Fibroblast of lung (primary cell): ENCODE measurements around the gene SAA1. TPM values are rescaled to one million over a fixed set of nuclear protein-coding genes. Genes with fewer than 3 reads are reported as not detected.

Source experiments
- DNase-seq, 2 donors: peaks; one replicate each; pipeline versions ENCODE4 v3.0.0 to v3.0.0-alpha.2; 2010; ENCODE audit warnings: low read depth in 2 of 2
- H2AFZ ChIP-seq: 2 replicates; pipeline ENCODE4 v1.5.1; 2012; ENCODE audit warnings: low read length, control low read depth, inconsistent platforms
- H3K27ac ChIP-seq: 2 replicates; pipeline ENCODE4 v1.5.1; 2011; ENCODE audit warnings: low read length, control low read depth; ENCODE audit not compliant: insufficient read depth
- H3K27me3 ChIP-seq: 2 replicates; pipeline ENCODE4 v1.5.1; 2011; ENCODE audit warnings: mild to moderate bottlenecking, low read length; ENCODE audit not compliant: control insufficient read depth, insufficient read depth
- H3K36me3 ChIP-seq: 2 replicates; pipeline ENCODE4 v1.5.1; 2011; ENCODE audit warnings: low read length; ENCODE audit not compliant: control insufficient read depth, insufficient read depth
- H3K4me1 ChIP-seq: 2 replicates; pipeline ENCODE4 v1.5.1; 2011; ENCODE audit warnings: low read length; ENCODE audit not compliant: control insufficient read depth, insufficient read depth; ENCODE audit errors: extremely low read depth
- H3K4me2 ChIP-seq: 2 replicates; pipeline ENCODE4 v1.5.1; 2011; ENCODE audit warnings: low read length, control low read depth; ENCODE audit not compliant: insufficient read depth; ENCODE audit errors: extremely low read depth
- H3K4me3 ChIP-seq, 4 experiments: fragments of 200-600 bp in 1 of 4; sonication (generic) in 1 of 4; replicated peaks in 1 of 4; 2 replicates each; pipeline ENCODE4 v1.5.1; 2011 to 2016; ENCODE audit warnings: low read length in 4 of 4, low read depth in 3 of 4, mild to moderate bottlenecking in 3 of 4, control low read depth in 2 of 4, inconsistent platforms in 1 of 4, mixed read lengths in 1 of 4; ENCODE audit not compliant: insufficient read depth in 1 of 4; ENCODE audit errors: control extremely low read depth in 1 of 4
- H3K79me2 ChIP-seq: 2 replicates; pipeline ENCODE4 v1.5.1; 2012; ENCODE audit warnings: mild to moderate bottlenecking, low read length, inconsistent platforms; ENCODE audit not compliant: control insufficient read depth, insufficient read depth
- H3K9ac ChIP-seq: 2 replicates; pipeline ENCODE4 v1.5.1; 2011; ENCODE audit warnings: mild to moderate bottlenecking, low read length, control low read depth; ENCODE audit not compliant: insufficient read depth
- H3K9me3 ChIP-seq: 2 replicates; pipeline ENCODE4 v1.5.1; 2012; ENCODE audit warnings: low read depth, low read length; ENCODE audit not compliant: control insufficient read depth, insufficient read depth
- H4K20me1 ChIP-seq: 2 replicates; pipeline ENCODE4 v1.5.1; 2011; ENCODE audit warnings: low read length; ENCODE audit not compliant: control insufficient read depth, insufficient read depth; ENCODE audit errors: extremely low read depth
- EZH2 ChIP-seq: IDR thresholded peaks from 2 replicates; pipeline ENCODE4 v1.5.1; 2012; ENCODE audit warnings: low read length, control low read depth, mild to moderate bottlenecking; ENCODE audit errors: missing control alignments
- polyA plus RNA-seq, 2 donors: library from polyadenylated mRNA; depleted of rRNA in 1 of 2; stranded (reverse) in 1 of 2; unstranded in 1 of 2; fragments of >200 nt; gene quantifications; 2 replicates each; pipeline ENCODE4 v1.2.1, GENCODE V29; 2011 to 2012; ENCODE audit warnings: missing spikeins in 1 of 2
- total RNA-seq: library from RNA; depleted of rRNA; stranded (reverse); fragments of >200 nt; gene quantifications from 2 replicates; pipeline ENCODE4 v1.2.1, GENCODE V29; 2014
- TF ChIP-seq, protein P1 (sequence below), 2 donors: IDR thresholded peaks in 1 of 2; conservative IDR thresholded peaks in 1 of 2; 1 replicate in 1 of 2; 2 replicates in 1 of 2; pipeline ENCODE4 v1.5.1; 2011 to 2012; ENCODE audit warnings: low read length in 2 of 2, control low read depth in 1 of 2, inconsistent platforms in 1 of 2, low read depth in 1 of 2, mild to moderate bottlenecking in 1 of 2

The SAA1 gene
- total and polyA plus RNA-seq, 2 donors (not counting 1 experiment from before 2014, with no cell fraction given) = not detected

DNA sequence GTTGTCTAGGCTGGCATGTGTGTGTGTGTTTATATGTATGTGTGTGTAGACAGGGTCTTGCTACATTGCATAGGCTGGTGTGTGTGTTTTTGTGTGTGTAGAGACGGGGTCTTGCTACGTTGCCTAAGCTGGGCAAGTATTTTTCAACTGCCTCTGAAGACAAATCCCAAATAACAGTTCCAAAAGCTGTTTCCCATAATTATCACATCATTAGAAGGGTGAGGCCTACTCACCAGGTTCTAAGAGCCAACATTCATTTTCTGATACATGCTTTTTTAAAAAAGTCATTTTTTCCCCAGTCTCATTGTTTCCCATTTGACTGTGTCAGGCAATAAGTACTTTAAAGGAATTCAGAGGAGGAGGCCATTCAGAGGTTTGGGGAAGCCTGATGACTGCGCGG is 22.8 kb downstream of the SAA1 start:
- no peak overlapping the region for H3K4me3 ChIP-seq
- no peak for DNase-seq
- peaks cover 5% of the 10 kb centered on the region for H3K36me3 ChIP-seq

DNA sequence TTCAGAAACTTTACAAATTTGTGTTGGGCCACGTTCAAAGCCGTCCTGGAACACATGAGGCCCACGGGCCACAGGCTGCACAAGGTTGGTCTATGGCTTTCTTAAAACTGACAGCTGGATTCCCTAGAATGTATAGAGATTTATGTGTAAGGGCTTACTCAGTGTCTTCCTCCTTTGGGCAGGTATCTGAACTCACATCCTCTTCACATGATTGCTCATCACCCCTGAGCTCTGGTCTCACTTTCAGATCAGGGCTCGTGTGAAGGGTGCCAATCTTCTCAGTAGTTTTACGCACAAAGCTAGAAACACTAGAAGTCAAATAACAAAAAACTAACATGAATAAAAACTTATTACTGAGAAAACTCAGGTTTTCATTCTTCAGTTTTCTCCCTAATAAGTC is 28.8 kb downstream of the SAA1 start:
- H3K9ac ChIP-seq = no peak overlapping the region
- no peaks in the 10 kb centered on the region for H3K27me3 ChIP-seq
- no peaks in the 10 kb centered on the region for H3K9me3 ChIP-seq
- TF ChIP-seq EZH2 = no peak
- TF ChIP-seq, protein P1, sequence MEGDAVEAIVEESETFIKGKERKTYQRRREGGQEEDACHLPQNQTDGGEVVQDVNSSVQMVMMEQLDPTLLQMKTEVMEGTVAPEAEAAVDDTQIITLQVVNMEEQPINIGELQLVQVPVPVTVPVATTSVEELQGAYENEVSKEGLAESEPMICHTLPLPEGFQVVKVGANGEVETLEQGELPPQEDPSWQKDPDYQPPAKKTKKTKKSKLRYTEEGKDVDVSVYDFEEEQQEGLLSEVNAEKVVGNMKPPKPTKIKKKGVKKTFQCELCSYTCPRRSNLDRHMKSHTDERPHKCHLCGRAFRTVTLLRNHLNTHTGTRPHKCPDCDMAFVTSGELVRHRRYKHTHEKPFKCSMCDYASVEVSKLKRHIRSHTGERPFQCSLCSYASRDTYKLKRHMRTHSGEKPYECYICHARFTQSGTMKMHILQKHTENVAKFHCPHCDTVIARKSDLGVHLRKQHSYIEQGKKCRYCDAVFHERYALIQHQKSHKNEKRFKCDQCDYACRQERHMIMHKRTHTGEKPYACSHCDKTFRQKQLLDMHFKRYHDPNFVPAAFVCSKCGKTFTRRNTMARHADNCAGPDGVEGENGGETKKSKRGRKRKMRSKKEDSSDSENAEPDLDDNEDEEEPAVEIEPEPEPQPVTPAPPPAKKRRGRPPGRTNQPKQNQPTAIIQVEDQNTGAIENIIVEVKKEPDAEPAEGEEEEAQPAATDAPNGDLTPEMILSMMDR (conservative IDR thresholded peaks at IDR 0.05 in 1 of 2, IDR thresholded peaks at IDR 0.05 in 1 of 2; ENCODE audit: low read depth in 1 of 2, low read length in 2 of 2) = no peak
- no peak overlapping the region for H3K27ac ChIP-seq
- no peaks in the 10 kb centered on the region for H3K79me2 ChIP-seq
- peaks cover 9% of the 10 kb centered on the region for H3K36me3 ChIP-seq
- H2AFZ ChIP-seq = no peak overlapping the region
- H3K4me2 ChIP-seq = no peak overlapping the region
- no peaks in the 10 kb centered on the region for H4K20me1 ChIP-seq
- H3K4me1 ChIP-seq = no peaks in the 10 kb centered on the region
- no peak overlapping the region for H3K4me3 ChIP-seq
- DNase-seq = no peak

More for the DNA sequence above, 22.8 kb downstream of the SAA1 start:
- no peaks in the 10 kb centered on the region for H4K20me1 ChIP-seq
- no peak overlapping the region for H3K4me2 ChIP-seq
- no peak overlapping the region for H2AFZ ChIP-seq
- H3K27me3 ChIP-seq = no peaks in the 10 kb centered on the region
- TF ChIP-seq, protein P1 (conservative IDR thresholded peaks at IDR 0.05 in 1 of 2, IDR thresholded peaks at IDR 0.05 in 1 of 2; ENCODE audit: low read depth in 1 of 2, low read length in 2 of 2) = no peak
- no peak for TF ChIP-seq EZH2
- no peaks in the 10 kb centered on the region for H3K9me3 ChIP-seq
- H3K79me2 ChIP-seq = no peaks in the 10 kb centered on the region
- H3K27ac ChIP-seq = no peak overlapping the region
- no peak overlapping the region for H3K9ac ChIP-seq
- no peaks in the 10 kb centered on the region for H3K4me1 ChIP-seq

DNA sequence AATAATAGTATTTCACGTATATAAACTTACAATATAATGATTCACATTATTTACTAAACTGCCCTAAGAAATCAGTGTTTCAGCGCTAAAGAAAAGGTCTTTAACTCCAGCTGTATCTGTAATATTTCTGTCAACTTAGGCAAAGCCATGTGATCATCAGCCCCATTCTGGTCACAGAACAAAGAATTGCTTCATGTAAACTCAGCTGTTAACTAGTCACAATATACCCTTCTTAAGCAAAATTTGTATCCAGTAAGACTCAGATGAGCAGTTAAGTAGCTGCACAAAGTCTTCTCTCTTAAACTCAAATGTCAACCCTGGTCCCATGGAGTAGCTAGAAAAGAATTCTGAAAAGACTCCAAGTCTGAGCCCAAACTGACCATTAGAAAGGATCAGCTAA is 29.3 kb downstream of the SAA1 start:
- Histone ChIP-seq H4K20me1 (no peaks in the 10 kb centered on the region), H3K9ac (no peak overlapping the region), H3K27me3 (no peaks in the 10 kb centered on the region), H3K36me3 (peaks cover 9% of the 10 kb centered on the region), H3K4me3 (no peak overlapping the region), H3K27ac (no peak overlapping the region), H3K4me1 (no peaks in the 10 kb centered on the region), H3K9me3 (no peaks in the 10 kb centered on the region), H2AFZ (no peak overlapping the region), H3K79me2 (no peaks in the 10 kb centered on the region), H3K4me2 (no peak overlapping the region)
- TF ChIP-seq EZH2 = no peak
- TF ChIP-seq, protein P1 (conservative IDR thresholded peaks at IDR 0.05 in 1 of 2, IDR thresholded peaks at IDR 0.05 in 1 of 2; ENCODE audit: low read depth in 1 of 2, low read length in 2 of 2) = no peak
- DNase-seq = no peak
